Renal cortex interstitium (tissue), 11 donors: ENCODE measurements around the gene CEP41. TPM values are rescaled to one million over a fixed set of nuclear protein-coding genes. Genes with fewer than 3 reads are reported as not detected.

Source experiments
- DNase-seq, 11 donors: peaks; one replicate each; pipeline ENCODE4 v3.0.0-alpha.2; 2013; ENCODE audit warnings: low read depth in 9 of 11, low spot score in 4 of 11; ENCODE audit errors: extremely low read depth in 1 of 11
- polyA plus RNA-seq, 3 donors: library from polyadenylated mRNA; unstranded; fragments of 120-200 nt; gene quantifications; one replicate each; pipeline ENCODE4 v1.2.1, GENCODE V29; 2013; ENCODE audit not compliant: insufficient read length in 3 of 3

Gene CEP41
- polyA plus RNA-seq, 3 donors, result 28.2 to 29.6 (median 29.4) TPM

DNA sequence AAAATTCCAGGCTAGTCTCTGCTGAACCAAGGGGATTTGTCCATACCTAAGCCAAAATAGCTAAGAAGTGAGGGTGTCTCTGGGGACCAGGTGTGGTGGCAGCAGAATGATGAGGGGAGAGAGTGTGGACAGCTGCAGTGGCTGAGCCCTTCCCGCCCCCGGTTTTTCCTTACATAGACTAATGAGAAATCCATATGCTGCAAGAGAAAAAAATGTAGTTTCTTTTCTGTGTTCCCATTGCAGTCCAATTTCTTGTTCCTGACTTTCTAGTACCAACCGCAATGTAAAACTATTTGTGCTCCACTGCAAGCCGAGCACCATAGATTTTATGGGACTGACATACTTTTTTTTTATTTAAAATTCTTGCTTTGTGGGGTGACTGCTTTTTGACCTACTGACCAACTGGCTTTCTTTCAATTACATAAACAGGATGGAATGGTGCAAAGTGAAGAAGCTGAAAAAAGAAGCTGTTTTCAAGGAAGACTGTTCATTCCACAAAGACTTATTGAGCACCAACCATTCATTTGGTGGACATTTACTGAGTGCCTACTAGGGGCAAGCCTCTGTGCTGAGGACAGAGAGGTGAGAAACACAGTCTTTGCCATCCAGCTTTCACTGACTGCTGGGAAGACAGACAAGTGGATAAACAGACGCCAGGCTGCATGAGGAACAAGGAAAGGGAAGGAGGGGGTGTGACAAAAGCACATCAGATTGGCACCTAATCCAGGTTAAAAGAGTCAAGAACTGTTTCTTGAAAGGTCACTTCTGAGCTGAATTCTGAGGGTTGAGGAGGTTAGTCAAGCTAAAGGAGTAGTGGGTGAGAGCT, 9.8 kb downstream of the CEP41 start:
- peak in 10 of 11 donors; percentile 40 to 71 (median 58) for DNase-seq

DNA sequence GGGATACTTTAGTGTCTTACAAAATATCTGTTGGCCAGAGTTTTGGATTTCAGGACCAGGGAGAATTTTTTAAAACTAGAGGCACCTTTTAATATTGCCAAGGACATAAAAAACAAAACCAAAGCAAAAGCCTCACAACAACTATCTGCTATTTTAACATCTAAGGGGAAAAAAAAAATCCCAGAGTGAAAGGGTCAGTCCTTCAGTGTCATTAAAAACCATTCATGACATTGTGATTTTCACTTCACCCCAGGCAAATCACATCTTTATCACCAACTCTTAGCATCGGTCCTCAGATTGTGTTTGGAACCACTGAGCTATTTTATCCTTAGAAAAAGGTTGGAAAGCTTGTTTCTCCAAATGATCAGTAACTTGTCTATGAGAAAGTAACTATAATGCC, 10.7 kb downstream of the CEP41 start:
- DNase-seq, result no peak

DNA sequence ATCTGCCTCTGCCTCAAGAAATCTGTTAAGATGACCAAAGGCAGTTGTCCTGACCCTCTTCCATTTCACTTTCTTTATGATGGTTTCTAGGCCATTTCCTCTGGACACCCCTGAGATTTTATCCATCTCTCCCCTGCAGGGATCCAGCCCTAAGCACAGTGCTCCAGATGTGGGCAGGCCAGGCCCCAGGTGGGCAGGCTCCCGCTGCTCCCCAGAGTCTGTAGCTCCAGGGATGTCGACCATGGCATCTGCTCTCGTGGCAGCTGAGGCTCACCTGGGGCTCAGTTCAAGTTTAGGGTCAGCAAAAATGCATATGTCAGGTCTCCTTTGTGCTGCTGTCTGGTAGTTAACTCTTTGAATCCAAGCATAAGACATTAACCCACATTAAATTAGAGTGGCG, 11.8 kb downstream of the CEP41 start:
- no peak for DNase-seq

DNA sequence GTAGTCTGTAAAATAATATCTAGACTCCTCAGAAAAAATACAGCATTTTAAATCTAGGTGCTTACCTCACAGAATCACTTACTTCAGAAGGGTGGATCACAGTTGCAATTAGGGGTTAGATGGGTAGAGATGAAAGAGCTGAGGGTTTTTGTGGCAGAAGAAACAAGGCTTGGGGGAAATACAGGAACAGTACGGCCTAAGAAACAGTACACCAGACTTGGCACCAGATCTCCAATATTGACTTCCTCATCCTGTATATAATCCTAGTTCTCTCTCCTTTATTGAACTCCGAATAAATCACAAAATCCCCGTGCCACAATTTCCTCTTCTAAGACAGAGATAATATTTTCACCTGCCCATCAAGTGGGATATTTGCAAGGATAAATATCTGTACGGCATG, 14.3 kb downstream of the CEP41 start:
- DNase-seq, result no peak

- DNase-seq, result no peak
Measured at GRCh38 chr7:130425796-130426195, 15.0 kb downstream of the CEP41 start.

DNA sequence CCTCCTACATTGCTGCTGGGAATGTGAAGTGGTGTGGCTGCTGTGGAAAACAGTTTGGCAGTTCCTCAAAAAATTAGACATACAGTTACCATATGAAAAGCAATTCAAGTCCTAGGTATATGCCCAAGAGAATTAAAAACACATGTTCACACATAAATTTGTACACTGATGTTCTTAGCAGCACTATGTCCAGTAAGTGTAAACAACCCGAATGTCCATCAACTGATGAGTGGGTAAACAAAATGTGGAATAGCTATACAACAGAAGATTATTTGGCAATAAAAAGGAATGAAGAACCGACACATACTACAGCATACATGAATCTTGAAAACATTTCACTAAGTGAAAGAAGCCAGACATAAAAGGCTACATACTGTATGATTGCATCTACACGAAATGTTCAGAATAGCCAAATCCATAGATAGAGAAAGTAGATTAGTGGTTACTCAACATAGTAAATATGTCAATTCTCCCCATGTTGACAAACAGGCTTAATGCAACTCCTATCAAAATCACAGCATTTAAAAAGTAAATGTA, 17.2 kb downstream of the CEP41 start:
- no peak for DNase-seq

- no peak for DNase-seq
Measured at GRCh38 chr7:130421684-130422083, 19.1 kb downstream of the CEP41 start.

- DNase-seq, result no peak
Measured at GRCh38 chr7:130420943-130421578, 19.8 kb downstream of the CEP41 start.

- DNase-seq, result peak in 1 of 11 donors; percentile 59
Measured at GRCh38 chr7:130419658-130420057, 21.2 kb downstream of the CEP41 start.

- no peak for DNase-seq
Measured at GRCh38 chr7:130418306-130418705, 22.5 kb downstream of the CEP41 start.

DNA sequence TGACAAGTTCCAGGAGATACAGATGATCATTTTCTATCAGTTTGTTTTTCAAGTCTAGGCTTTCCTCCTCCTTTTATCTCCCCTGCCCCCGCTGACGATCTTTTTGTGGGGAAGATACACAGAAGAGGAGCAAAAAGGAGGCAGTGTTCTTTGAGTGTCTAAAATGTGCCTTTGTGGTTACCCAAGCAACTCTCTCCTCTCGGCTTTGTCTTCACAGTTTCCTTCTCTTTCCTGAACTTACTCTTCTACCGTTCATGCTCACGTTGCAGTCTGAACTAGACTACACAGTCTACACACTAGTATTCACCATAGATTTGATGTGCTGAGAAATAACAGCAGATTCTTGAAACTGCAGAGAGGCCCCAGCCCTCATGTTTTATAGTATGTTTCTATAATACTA, 23.6 kb downstream of the CEP41 start:
- DNase-seq, result no peak

GRCh38 chr7:130415006-130415405, 25.8 kb downstream of the CEP41 start:
- DNase-seq, result no peak

DNA sequence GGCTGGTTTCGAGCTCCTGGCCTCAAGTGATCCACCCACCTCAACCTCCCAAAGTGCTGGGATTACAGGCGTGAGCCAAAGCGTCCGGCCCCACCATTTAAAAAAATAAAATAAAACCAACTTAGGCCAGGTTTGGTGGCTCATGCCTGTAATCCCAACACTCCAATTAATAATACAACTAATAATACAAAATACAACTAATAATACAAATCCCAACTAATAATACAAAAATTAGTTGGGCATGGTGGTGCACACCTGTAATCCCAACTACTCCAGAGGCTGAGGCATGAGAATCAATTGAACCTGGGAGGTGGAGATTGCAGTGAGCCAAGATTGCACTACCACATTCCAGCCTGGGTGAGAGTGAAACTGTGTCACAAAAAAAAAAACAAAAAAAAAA, 27.6 kb downstream of the CEP41 start:
- no peak for DNase-seq

GRCh38 chr7:130410868-130411541, 29.8 kb downstream of the CEP41 start:
- DNase-seq, result no peak

DNA sequence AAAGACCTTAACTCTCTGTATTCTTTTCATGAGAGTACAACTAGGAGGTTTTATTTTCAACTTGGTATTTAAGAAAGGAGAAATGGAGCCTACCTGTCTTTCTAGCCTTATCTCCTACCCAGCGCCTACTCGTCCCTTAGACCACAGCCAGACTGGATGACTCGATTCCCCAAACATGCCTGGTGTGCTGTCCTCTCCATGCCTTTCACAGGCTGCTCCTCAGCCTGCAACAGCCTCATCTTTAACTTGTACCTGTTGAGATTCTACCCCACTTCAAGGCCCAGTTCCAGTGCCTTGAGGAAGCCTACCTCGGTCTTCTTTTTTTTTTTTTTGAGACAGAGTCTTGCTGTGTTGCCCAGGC, 31.1 kb downstream of the CEP41 start:
- no peak for DNase-seq

- DNase-seq, result no peak
Measured at GRCh38 chr7:130409067-130409711, 31.6 kb downstream of the CEP41 start.

DNA sequence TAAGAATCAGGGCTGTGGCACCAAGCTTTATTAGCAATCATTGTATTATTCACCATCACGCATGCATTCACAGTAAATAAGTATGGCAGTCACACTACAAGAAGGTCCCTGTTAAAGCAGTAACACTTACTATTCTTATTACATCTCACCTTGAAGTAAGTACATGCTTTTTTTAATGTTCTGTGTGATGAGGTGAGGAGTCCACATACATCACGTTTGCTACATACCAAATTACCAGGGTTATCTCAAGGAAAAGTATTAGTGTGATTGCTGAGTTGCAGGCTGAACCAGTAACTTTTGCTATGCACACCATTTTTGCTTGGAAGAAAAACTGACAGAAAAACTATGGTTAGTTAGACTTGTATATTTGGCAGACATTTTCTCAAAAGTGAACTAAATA, 35.8 kb downstream of the CEP41 start:
- no peak for DNase-seq

DNA sequence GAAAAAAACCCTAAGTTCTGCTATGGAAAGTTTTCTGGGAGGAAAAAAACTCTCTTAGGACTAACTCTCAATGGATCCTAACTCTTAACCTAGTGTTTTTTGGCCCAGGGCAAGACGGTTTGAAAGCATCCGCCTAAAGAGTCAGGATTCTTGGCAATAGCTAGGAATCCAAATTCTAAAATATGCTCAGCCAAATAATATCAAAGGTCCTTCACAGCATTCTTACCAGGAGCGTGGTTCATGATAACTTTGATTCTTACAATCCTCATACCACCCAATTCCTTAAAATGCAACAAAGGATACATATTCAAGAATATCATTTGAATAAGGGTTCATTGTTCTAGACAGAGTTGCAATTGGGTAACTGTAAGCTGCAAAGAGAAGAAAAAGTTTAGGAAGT, 39.2 kb downstream of the CEP41 start:
- DNase-seq, result no peak

GRCh38 chr7:130401101-130401500, 39.7 kb downstream of the CEP41 start:
- DNase-seq, result no peak
